Activated CD8-positive, alpha-beta memory T cell treated with anti-CD3 and anti-CD28 coated beads for 24 hours (primary cell): ENCODE data around the gene SKIC8.

ENCODE experiments used
- DNase-seq: peaks from one replicate; pipeline ENCODE4 v3.0.0-alpha.2; 2020

The SKIC8 gene

DNA sequence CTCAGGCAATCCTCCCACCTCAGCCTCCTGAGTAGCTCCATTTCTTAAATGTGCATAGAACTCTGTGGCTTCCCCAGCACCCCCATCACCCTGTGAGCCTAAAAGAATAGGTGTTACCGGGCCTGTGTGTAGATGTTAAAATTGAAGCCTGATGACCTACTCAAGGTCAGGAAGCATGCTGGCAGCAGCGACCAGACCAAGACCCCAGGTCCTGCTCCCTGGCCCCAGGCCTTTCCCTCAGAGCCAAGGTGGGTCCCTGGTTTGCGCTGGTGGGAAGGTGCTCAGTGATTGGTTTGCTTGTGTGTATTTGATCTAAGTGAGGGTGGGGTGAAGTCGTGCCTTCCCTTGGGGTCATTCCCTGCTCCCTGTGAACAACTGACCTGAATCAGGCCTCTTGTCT, 22.4 kb upstream of the SKIC8 start:
- no peak for DNase-seq

DNA sequence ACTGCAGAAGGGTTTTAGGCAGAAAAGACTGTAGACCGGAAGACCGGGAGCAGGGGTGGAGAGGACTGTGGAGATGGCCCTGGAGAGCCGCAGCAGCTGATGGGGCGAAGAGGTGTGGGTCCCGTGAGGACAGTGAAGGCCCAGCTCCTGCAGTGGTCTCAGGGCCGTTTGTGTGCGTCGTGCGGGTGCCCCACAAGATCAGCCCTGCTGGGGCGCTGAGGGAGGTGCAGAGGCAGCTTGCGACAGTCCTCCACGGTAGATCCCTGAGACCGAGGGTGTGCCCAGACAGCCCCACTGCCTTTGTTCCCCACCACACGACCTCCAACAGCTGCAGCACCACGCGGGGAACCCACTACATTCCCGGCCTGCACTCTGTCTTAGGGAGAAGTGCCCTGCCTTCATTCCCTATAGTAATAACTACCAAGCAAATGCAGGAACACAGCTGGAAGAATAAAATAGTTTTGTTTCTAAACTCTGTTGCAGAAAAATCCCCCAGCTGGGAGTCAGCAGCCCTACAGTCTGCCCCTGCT, 21.7 kb upstream of the SKIC8 start:
- DNase-seq, result no peak

DNA sequence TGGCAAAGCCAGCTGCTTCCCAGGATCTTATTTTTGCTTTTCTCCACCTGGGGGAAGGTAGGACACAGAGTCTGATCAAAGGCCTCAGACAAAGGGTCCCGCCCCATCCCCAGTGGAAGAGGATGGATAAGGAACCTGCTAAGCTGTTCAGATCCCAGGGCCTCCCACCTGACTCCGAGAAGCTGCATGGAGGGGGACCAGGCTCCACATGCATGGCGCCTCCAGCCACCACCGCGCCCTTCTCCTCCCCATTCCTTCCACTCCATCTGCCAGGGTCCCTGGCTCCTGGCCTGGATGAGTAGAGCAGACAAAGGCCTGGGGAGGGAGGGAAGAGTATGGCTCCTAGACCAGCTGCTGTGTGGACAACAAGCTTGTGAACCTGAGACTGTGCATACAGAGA, 20.8 kb upstream of the SKIC8 start:
- DNase-seq, result no peak

DNA sequence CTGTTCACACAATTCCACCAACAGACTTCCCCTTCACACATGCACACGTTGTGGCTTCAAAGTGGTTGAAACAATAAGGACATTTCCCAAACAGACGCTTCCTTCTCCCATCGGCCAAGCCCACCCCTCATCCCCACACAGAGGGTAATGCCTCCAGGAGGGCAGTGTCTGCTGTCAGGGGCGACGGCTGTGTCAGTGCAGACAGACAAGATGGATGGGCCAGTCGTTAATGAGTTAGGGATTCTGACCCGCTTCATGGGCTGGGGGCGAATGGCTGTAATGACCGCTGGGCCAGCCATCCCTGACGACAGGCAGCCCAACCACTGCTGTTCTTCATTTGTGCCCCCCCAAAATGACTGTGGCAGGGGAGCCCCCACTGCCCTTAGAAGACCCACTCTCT, 20.2 kb upstream of the SKIC8 start:
- DNase-seq, result no peak

DNA sequence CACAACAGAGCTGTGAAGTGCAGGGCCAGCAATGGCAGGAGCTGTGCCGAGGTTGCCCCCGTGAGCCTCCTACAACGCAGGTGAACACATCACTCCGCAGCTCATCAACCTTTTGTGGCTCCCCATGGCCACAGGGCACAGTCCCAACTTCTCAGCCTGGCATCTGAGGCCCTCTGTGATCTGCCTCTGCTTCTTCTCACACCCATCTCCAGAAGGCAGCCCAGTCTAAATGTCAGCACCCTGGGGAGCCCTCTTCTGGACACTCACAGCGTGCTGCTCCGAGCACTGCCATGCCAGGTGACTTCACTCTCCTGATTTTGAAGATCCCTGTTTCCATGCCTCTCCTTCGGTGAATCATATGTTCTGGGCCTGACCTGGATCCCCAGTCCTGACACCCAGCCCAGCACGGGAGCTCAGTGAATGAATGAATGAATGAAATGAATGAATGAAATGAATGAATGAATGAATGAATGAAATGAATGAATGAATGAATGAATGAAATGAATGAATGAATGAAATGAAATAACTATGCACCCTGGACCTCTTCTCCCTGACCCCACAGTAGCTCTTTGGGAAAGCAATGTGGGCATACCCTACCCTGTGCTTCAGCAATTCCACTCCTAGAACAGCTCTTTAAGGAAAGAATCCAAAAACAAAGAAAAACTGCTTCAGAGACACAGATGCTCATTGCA, 17.9 kb upstream of the SKIC8 start:
- no peak for DNase-seq

DNA sequence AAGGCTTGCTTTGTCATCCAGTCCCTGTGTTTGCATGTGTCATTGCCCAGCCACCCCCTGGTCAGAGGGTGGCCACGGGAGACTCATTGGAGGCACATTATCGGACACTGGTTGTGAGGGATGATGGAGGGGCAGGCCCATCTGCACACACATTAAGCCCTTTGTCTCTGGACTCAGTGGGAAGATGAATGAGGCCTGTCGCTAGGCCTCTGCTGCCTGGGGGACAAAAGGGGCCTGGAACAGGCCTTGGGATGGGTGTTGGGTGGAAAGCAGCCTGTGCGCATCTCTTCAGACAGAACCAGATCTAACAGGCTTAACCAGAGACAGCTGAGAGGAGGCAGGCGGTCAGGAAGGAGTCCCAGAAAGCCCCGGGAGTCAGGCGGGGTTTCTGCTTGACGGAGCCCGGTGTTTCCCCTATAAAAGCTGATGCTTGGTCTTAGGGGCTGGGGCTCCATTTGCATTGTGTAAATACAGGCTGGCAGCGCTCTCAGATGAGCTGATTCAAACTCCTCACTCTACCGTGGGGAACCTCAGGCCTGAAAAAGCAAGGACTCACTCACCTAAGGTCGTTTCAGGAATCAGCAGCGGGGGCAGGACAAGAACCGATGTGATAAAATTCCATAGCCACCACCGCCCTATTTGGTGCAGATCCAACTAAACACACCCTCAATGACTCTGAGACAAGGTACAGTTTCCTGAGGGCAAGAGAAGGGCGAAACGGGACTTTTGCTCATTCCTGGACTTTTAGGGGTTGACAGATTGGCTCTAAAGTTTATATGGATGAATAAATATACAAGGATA, 17.1 kb upstream of the SKIC8 start:
- DNase-seq, result no peak

DNA sequence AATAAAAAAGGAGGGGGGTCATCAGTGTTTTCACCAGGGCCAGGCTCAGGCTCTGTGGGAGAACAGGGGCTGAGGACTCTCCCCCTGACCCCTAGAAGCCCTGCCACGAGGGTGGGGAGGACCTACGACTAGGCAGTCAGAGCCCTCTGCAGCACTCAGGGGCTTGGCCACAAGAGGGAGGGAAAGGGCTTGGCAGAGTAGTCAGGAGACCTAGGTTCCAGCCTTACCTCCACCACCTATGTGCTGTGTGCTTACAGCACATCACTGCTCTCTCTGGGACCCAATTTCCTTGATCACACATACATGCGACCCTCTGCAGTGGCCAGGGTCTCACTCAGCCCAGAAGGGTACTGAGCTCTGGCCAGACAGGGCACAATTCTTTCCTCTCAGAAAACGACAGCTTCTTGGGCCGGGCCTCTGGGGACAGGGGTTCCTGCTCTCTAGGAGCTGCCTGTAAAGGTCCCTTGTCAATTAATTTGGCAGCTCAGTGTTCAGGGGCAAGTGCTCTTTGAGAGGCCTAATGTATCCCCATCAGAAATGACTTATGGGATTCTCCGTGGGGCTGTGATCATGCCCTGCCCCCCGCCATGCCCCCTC, 16.4 kb upstream of the SKIC8 start:
- no peak for DNase-seq

DNA sequence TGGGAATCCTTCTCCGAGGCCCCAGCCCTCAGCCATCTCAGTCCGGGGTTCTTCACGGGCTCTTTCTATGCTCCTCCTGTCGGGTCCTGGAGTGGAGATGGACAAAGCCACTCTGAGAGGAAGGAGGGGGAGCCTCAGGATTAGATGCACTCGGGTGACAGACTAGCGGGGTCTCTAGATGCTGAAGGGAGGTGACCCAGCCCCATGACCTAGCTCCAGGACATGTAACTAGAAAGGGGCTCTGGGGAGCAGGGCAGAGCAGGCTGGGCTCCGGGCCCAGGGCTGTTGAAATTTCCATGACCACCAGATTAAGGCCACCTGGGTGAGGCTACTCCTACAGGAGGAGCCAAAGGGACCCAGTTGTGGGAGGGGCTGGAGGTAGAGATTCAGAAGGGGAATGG, 14.8 kb upstream of the SKIC8 start:
- DNase-seq, result no peak

DNA sequence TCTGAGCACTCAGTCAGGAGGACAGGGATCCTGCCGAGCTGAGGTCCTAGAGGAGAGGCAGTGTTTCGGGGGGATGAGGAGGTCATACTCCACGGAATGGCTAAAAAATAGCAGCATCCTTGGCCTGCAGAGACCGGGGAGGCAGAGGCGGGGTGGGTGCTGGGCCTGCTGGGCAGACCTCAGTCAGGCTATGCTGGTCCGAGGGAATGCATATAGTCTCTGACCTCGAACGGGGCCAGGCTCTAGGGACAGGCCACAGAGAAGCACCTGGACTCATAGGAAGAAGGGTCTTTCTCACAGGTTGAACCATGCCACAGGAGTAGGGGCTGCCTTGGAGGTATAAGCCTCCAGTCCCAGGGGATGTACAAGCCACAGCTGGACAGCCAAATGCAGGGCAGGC, 14.0 kb upstream of the SKIC8 start:
- no peak for DNase-seq

DNA sequence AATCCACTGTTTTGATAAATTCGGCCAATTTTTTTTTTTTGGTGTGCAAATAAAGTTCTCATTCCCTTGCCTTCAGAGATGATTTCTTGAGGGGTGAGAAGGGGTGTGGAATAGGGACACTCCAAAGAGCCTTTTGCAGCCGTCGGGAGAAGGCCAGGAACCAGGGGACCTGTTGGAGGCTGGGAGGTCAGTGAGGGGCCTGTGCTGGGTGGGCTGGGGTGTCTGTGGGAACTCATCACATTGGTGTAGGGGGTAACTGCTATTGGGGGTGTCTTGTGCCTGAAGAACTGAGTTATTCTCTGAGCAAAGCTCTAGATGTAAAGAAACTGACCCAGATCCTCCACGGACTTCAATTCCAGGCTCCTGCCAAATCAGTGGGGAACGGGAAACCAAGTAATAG, 13.5 kb upstream of the SKIC8 start:
- DNase-seq, result no peak

DNA sequence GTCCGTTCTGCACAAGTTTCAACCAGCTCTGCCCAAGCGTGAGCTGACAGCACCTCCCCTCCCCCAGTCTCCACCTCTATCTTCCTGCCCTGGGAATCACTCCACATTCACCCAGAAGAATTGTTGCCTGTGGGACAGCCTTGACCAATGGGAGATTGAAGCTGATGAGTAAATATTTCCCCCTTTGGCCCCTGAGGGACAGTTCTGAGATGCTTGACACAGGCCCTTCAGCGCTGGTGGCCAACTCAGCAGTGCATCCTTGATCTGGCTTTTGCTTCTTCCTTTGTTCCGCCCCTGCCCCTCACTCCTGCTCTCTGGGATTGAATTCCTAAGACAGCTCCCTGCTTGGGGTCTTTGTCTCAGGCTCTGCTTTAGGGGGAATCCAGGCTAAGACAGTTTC, 13.1 kb upstream of the SKIC8 start:
- no peak for DNase-seq

DNA sequence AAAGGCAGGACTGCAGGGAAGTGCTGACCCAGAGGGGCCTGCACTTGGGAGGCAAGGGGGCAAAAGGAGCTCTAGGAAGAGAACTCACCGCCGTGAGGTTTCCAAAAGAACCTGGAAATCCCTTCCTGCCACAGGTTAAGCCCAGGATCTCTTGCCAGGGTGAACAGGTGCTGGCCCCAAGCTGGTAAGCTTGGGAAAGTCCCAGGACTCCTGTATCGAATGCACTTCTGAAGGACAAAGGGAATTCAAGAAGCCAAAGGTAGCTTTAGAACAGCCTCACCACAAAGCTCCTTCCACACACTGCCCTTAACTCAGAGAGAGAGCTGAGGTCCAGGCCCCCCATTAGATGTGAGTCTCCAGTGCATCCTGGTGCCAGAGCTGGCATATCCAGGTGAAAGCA, 11.9 kb upstream of the SKIC8 start:
- no peak for DNase-seq

DNA sequence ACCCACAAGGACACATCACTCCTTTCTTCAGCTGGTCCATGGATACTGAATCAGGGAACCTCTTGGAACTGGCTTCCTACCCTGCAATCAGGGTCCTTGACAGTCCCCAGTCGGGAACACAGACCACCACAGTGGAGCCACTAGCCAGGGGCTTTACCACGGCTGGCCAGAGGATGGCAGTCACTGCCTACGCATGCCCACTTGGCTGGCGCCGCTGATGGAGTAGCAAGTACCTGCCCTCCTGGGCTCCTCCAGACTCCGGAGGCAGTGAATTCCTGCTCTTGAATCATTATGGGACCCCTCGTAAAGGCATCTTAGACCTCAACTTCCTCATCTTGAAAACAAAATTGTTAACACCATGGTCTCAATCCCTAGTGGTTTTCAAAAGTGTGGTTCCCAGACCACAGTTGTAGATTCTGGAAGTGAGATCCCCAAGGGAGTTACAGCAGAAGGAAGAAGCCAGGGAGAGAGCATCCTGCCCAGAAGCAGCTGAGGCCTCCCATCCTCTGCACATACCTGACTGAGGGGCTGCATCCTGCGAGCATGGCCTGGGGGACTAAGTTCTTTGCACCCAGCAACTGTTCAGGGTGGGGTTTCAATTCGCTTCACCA, 9.1 kb upstream of the SKIC8 start:
- DNase-seq, result peak; percentile 73

DNA sequence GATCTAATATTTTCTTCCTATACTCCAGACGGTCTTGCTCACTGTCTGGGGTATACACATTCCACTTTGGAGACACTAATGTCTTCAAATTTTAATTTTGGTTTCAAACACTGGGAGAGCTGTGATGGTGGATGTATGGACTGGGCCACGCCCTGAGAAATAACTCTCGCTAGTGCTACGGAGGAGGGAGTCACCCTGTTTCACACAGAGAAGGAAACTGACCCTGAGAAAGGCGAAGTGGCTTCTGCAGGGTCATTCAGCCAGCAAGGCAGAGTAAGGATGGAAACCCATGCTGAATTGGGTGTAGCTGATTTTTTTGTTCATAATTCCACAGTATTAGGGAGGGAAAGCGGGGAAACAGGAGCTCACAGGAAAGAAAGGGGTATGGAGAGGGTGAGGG, 8.6 kb upstream of the SKIC8 start:
- no peak for DNase-seq

DNA sequence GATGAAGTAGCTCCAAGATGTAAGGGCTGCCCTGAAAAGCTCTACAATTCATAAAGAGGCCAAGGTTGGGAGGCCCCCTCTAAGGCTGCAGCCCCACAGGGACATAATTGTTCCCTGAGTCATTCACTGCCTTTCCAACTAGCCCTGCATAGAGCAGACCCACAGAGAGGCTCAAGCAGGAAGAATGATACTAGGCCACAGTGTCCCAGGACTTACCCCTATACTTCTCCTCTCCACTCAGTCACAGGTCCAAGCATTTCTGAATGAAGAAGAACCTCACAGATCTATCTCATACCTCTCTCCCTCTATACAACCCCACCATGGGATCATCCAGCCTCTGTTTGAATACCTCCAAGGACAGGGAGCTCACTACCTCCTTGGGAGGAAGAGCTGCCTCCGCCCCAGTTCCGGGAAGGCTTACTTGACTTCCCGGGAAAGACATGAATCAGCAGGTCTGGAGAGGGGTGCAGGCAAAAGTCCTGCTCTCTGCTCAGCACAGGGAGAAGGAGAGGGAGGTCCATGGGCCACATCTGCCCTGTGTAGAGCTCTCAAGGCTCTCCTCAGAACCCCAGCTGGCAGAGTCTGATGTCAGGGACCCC, 6.9 kb upstream of the SKIC8 start:
- DNase-seq, result no peak

DNA sequence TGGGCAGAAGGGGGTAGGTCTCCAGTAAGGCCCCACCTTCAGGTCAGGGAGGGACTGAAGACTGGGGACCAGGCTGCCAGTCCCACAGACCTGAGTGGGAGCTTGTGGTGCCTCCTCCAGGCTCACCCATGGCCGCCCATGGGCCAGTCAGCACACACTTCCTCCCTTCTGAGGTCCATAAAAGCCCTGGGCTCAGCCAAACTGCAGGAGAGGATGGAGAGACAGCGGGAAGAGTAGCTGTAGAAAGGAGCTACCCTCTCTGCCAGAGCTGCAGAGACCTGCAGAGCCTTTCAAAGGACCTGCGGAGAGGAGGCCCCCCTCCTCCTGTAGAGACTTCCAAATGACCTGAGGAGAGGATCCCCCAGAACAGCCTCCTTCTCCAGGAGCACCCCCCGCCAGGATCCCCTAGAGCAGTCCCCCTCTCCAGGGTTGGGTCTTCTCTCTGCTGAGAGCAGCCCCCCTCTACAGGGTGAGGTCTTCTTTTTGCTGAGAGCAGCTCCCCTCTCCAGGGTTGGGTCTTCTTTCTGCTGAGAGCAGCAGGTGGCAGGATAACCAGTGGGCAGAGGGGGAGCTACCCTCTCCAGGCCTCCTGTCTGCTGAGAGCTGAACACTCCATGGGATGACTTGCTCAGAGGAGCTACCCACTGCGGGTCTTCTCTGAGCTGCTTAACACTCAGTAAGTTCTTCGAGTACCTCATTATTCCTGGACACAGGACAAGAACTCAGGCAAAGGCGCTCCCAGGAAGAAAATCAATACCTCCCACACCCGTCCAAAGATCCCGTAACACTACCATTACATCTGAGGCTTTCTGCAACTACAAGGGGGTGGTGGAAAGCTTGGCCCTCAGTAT, 5.0 kb upstream of the SKIC8 start:
- no peak for DNase-seq

DNA sequence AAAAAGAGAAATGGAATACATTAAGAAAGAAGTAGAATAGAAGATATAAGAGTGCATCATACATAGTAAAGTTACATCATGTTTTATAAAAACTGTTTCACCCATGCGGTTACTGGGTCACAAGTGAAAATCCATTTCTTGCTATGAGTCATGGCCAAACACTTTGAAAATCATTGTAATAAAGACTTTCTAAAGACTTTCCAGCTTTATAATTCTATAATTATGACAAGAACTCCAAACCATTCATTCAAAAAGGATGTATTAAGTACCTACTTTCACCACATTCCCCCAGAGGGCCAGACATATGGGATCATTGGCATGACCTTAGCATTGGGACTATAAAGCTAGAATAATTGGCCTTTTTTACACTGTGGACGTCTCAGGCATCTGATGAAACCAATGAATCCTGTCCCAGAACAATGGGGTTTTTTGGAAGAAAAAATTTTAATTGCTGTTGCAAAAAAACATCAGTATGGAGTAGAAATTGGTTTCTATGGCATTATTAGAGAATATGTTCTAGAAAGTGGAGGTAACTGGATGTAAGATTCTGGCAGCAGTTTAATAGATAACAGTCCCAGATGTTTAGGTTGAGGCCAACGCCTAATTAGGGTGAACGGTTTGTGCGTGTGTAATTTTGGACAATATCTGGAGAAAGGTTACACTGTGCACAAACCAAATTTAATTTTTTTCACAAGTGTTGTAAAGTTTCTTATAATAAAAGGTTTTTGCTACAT, 3.3 kb upstream of the SKIC8 start:
- DNase-seq, result no peak

DNA sequence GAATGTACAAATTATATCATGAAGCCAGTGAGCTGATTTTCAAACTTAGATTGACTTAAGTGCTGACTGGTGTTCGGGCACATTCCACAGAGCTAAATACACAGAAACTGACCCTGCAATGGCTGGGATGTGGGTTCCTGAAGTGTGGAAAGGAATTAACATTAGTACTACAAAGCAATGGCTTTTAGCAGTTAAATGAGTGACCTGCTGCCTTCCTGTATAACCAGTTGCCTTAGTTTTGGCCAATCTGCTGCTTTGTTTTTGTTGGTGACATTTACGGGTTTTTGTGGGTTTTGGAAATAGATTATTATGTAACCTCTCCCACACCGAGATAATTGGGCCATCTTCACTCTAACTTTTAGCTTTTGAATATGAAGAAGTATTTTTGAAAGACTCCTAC, 2.4 kb upstream of the SKIC8 start:
- DNase-seq, result no peak

DNA sequence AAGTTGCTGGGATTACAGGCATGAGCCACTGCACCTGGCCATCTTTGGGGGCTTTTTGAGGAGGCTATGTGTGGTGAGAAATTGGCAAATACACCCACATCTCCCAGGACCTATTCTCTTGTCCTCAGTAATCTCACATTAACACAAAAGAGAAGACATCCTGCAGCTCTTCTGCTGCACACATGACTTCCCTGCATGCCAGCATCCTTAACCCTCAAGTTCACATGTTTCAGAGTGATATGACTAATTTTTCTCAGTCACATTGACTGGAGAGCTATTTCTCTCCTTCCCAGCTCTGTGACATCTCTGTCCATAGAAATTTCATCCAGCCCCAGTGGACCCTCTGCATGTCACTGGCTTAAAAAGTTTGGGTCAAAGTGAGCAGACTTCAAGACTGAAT, 1.9 kb upstream of the SKIC8 start:
- no peak for DNase-seq

DNA sequence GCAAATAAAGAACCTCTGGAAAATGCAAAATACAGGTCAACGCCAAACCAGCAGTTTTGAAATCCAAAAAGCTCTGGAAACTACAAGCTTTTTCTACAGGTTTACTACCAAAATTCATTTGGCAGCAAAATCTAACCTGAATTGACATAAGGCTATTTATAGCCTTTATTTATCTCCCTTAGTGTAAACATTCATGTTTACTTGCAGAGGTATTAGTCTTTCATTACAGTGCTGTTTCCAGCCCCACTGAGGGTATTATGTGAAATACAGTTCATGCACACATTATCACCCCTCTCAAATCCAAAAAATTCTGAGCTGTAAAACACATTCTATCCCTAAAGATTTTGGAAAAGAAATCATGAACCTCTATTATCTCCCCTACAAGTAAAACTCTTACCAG, 7.2 kb downstream of the SKIC8 start:
- DNase-seq, result no peak

DNA sequence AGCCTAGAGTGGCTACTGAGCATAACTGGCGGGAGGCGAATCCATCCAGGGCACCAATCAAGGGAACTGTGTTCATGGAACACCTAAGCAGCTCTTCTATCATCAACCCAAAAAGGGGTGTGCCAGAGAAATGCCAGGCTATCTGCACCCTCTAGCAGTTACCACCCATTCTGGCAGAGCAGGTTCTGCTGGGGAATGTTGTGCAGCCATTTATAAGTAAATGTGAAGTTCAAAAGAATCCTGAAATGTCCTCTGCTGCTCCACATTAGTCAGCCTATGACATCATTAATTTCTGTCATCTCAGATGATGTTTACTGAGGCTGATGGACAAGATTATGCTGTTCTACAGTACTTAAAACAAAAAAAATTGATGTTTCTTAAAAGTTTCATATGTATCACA, 7.7 kb downstream of the SKIC8 start:
- no peak for DNase-seq

DNA sequence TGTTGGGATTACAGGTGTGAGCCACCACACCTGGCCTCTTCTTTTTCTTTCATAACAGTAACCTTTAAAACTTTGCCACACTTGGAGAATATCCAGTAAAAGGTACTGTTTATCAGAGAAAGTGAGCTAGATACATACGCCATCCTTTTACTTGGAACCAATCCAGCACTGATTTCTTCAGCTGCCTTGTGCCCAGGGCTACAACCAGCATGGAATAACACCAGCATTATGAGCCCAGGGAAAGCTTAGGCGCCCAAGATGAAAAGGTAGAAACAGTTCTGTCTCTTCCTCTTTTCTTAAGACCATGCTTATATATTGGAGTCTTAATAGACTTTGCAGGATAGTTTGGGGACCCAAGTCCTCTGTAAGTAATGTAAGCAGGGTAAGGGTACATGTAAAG, 8.4 kb downstream of the SKIC8 start:
- no peak for DNase-seq
